Endodermal cell (in vitro differentiated cells): ENCODE results near the gene NRDC. TPM values are rescaled to one million over a fixed set of nuclear protein-coding genes. Genes with fewer than 3 reads are reported as not detected.

Experiments
- DNase-seq: peaks from one replicate; pipeline ENCODE4 v3.0.0-alpha.2; 2017
- H3K27ac ChIP-seq: 2 replicates; pipeline ENCODE4 v1.5.1; 2013; ENCODE audit warnings: mild to moderate bottlenecking, low read depth, low read length, moderate library complexity
- H3K27me3 ChIP-seq: 2 replicates; pipeline ENCODE4 v1.6.1; 2013; ENCODE audit warnings: mild to moderate bottlenecking, low read length, moderate library complexity; ENCODE audit not compliant: insufficient read depth, control insufficient read depth, poor library complexity, severe bottlenecking
- H3K36me3 ChIP-seq: 2 replicates; pipeline ENCODE4 v1.7.0; 2013; ENCODE audit warnings: mild to moderate bottlenecking, low read length, moderate library complexity; ENCODE audit not compliant: control insufficient read depth, insufficient read depth
- H3K4me1 ChIP-seq: one replicate; pipeline ENCODE4 v1.7.0; 2013; ENCODE audit warnings: low read length; ENCODE audit not compliant: control insufficient read depth, insufficient read depth
- H3K4me3 ChIP-seq: 2 replicates; pipeline ENCODE4 v1.5.1; 2013; ENCODE audit warnings: mild to moderate bottlenecking, low read length, moderate library complexity
- H3K9ac ChIP-seq: 2 replicates; pipeline ENCODE4 v1.6.1; 2013; ENCODE audit warnings: mild to moderate bottlenecking, low read length, moderate library complexity; ENCODE audit not compliant: poor library complexity, severe bottlenecking; ENCODE audit errors: extremely low read depth
- H3K9me3 ChIP-seq: 2 replicates; pipeline ENCODE4 v1.6.1; 2013; ENCODE audit warnings: mild to moderate bottlenecking, low read length, moderate library complexity; ENCODE audit not compliant: control insufficient read depth
- H3K27ac Mint-ChIP-seq: 2 replicates; pipeline ENCODE4 v1.8.0; 2020; ENCODE audit warnings: mixed read lengths
- H3K27me3 Mint-ChIP-seq: 2 replicates; pipeline ENCODE4 v1.8.0; 2021; ENCODE audit warnings: mild to moderate bottlenecking, mixed read lengths; ENCODE audit not compliant: insufficient read depth
- H3K36me3 Mint-ChIP-seq: 2 replicates; pipeline ENCODE4 v1.8.0; 2020; ENCODE audit warnings: low read depth, mixed read lengths
- H3K4me1 Mint-ChIP-seq: 2 replicates; pipeline ENCODE4 v1.8.0; 2020; ENCODE audit warnings: mixed read lengths
- H3K4me3 Mint-ChIP-seq: 2 replicates; pipeline ENCODE4 v1.8.0; 2020; ENCODE audit warnings: mild to moderate bottlenecking, moderate library complexity, mixed read lengths
- H3K9me3 Mint-ChIP-seq: 2 replicates; pipeline ENCODE4 v1.8.0; 2020; ENCODE audit warnings: mild to moderate bottlenecking, mixed read lengths
- CTCF ChIP-seq: fragments of 200-600 bp; sonication (generic); conservative IDR thresholded peaks from 2 replicates; pipeline ENCODE4 v1.5.0; 2021; ENCODE audit warnings: antibody characterized with exemption, mild to moderate bottlenecking
- WGBS, 2 experiments: methylation state at CpG; one replicate each; pipeline versions ENCODE4 v1.1.5 to v1.1.7; 2013; ENCODE audit warnings: missing lambda C conversion rate in 2 of 2, mixed read lengths in 1 of 2; ENCODE audit not compliant: insufficient coverage in 1 of 2, insufficient read length in 1 of 2; 5-methylcytosine and 5-hydroxymethylcytosine counted together
- total RNA-seq, 2 donors: library from RNA; stranded (reverse); fragmentation: NEBNext Ultra II Directional in 1 of 2; extraction: Animal tissue kit (Norgen Biotek cat#: 25700) in 1 of 2; gene quantifications; 2 replicates in 1 of 2; 3 replicates in 1 of 2; pipeline ENCODE4 v1.2.1, GENCODE V29; 2021

Gene NRDC
- total RNA-seq, 2 donors from 2014 or later: 160 to 202 TPM

- Mint-ChIP-seq H3K27me3 (no peaks in the 10 kb centered on the region), H3K27ac (peak overlapping the region; percentile 29), H3K36me3 (peaks cover 27% of the 10 kb centered on the region), H3K4me3 (no peak overlapping the region), H3K9me3 (no peaks in the 10 kb centered on the region), H3K4me1 (peaks cover 12% of the 10 kb centered on the region)
- Histone ChIP-seq H3K27me3 (no peaks in the 10 kb centered on the region), H3K9me3 (no peaks in the 10 kb centered on the region), H3K4me3 (no peak overlapping the region), H3K27ac (no peak overlapping the region), H3K9ac (no peak overlapping the region), H3K4me1 (no peaks in the 10 kb centered on the region), H3K36me3 (peaks cover 49% of the 10 kb centered on the region)
- DNase-seq: peak; percentile 67
- WGBS, 2 experiments: 85 to 94% methylated on average over 2 to 5 of the region's 5 CpGs
- peak; percentile 67 for TF ChIP-seq CTCF
Observed at GRCh38 chr1:51926171-51926812, 47.8 kb upstream of the NRDC start.

- 89% methylated on average over 1 of the region's 1 CpG; no CpG with 5 or more reads in 1 of the 2 experiments for WGBS, 2 experiments
- Mint-ChIP-seq H3K4me1 (peaks cover 28% of the 10 kb centered on the region), H3K27me3 (no peaks in the 10 kb centered on the region), H3K27ac (no peak overlapping the region), H3K4me3 (no peak overlapping the region), H3K9me3 (no peaks in the 10 kb centered on the region), H3K36me3 (peaks cover 22% of the 10 kb centered on the region)
- Histone ChIP-seq H3K27me3 (no peaks in the 10 kb centered on the region), H3K36me3 (peaks cover 44% of the 10 kb centered on the region), H3K9ac (no peak overlapping the region), H3K4me3 (no peak overlapping the region), H3K27ac (no peak overlapping the region), H3K9me3 (no peaks in the 10 kb centered on the region), H3K4me1 (peaks cover 4% of the 10 kb centered on the region)
- DNase-seq: no peak
- no peak for TF ChIP-seq CTCF
Observed at GRCh38 chr1:51924455-51924854, 45.9 kb upstream of the NRDC start.

- Histone ChIP-seq H3K27ac (no peak overlapping the region), H3K4me3 (no peak overlapping the region), H3K36me3 (peaks cover 52% of the 10 kb centered on the region), H3K9me3 (no peaks in the 10 kb centered on the region), H3K9ac (no peak overlapping the region), H3K4me1 (peaks cover 4% of the 10 kb centered on the region), H3K27me3 (no peaks in the 10 kb centered on the region)
- WGBS, 2 experiments: 82 to 86% methylated on average over 2 to 3 of the region's 3 CpGs
- Mint-ChIP-seq H3K4me1 (peaks cover 29% of the 10 kb centered on the region), H3K4me3 (no peak overlapping the region), H3K27me3 (no peaks in the 10 kb centered on the region), H3K9me3 (no peaks in the 10 kb centered on the region), H3K36me3 (peaks cover 30% of the 10 kb centered on the region), H3K27ac (no peak overlapping the region)
- no peak for DNase-seq
- TF ChIP-seq CTCF: no peak
Observed at GRCh38 chr1:51922040-51922439, 43.5 kb upstream of the NRDC start.
